ENCODE data around the gene FRMD5. TPM values are rescaled to one million over a fixed set of nuclear protein-coding genes. Genes with fewer than 3 reads are reported as not detected.

Gene FRMD5
- total RNA-seq, 1 experiment from 2014 or later, result 3.9 TPM

- H3K9me3 Mint-ChIP-seq, result no peaks in the 10 kb centered on the region
- Histone ChIP-seq H2AFZ (ENCODE audit: low read length) (no peak overlapping the region), H3K27ac (ENCODE audit: insufficient read length, low read depth, low read length) (no peak overlapping the region), H3K18ac (ENCODE audit: insufficient read length, low read depth, low read length) (no peak overlapping the region), H3K23me2 (ENCODE audit: insufficient read length, low read depth, low read length, poor library complexity, severe bottlenecking) (no peaks in the 10 kb centered on the region), H3K9ac (ENCODE audit: extremely low read depth, insufficient read length, low read length) (no peak overlapping the region), H2AK5ac (ENCODE audit: insufficient read length, low read length) (no peak overlapping the region), H3K9me3 (ENCODE audit: control insufficient read depth, low read depth, low read length) (no peaks in the 10 kb centered on the region), H2BK120ac (ENCODE audit: low read depth, low read length, poor library complexity, severe bottlenecking) (no peak overlapping the region), H2BK20ac (ENCODE audit: low read depth, low read length, poor library complexity, severe bottlenecking) (no peak overlapping the region), H3K23ac (ENCODE audit: insufficient read length, low read depth, low read length) (no peak overlapping the region), H3K79me2 (ENCODE audit: insufficient read depth, low read length) (no peaks in the 10 kb centered on the region), H4K20me1 (ENCODE audit: control insufficient read depth, insufficient read depth, insufficient read length) (no peaks in the 10 kb centered on the region), H3K4me2 (ENCODE audit: insufficient read depth, insufficient read length, low read length) (no peak overlapping the region), H2BK15ac (ENCODE audit: low read depth, low read length) (no peak overlapping the region), H3K27me3 (ENCODE audit: insufficient read depth, low read length) (no peaks in the 10 kb centered on the region), H3T11ph (ENCODE audit: low read length) (no peak overlapping the region), H4K91ac (ENCODE audit: insufficient read length, low read depth, low read length) (no peak overlapping the region), H3K4me1 (ENCODE audit: insufficient read depth, low read length) (no peaks in the 10 kb centered on the region), H2BK5ac (ENCODE audit: insufficient read length, low read length) (no peak overlapping the region), H2BK12ac (ENCODE audit: insufficient read length, low read depth, low read length) (no peak overlapping the region), H3K14ac (ENCODE audit: insufficient read depth, low read length) (no peak overlapping the region), H3K79me1 (ENCODE audit: insufficient read depth, low read depth, low read length, poor library complexity, severe bottlenecking) (no peaks in the 10 kb centered on the region), H4K5ac (ENCODE audit: insufficient read length, low read depth, low read length) (no peak overlapping the region), H3K4ac (ENCODE audit: low read depth, low read length) (no peak overlapping the region), H4K8ac (replicated peaks; ENCODE audit: insufficient read length, low read depth, low read length) (no peak overlapping the region), H3K56ac (ENCODE audit: insufficient read length, low read depth, low read length) (no peak overlapping the region)
- H3K27ac Mint-ChIP-seq, result 0 out of 7 replicates have a peak overlapping the region, but pooled peaks of 1 of the 3 experiments have one; percentile 47
- no peaks in the 10 kb centered on the region for H3K27me3 Mint-ChIP-seq (ENCODE audit: low read depth)
- DNase-seq, result no peak
- TF ChIP-seq, protein P1, sequence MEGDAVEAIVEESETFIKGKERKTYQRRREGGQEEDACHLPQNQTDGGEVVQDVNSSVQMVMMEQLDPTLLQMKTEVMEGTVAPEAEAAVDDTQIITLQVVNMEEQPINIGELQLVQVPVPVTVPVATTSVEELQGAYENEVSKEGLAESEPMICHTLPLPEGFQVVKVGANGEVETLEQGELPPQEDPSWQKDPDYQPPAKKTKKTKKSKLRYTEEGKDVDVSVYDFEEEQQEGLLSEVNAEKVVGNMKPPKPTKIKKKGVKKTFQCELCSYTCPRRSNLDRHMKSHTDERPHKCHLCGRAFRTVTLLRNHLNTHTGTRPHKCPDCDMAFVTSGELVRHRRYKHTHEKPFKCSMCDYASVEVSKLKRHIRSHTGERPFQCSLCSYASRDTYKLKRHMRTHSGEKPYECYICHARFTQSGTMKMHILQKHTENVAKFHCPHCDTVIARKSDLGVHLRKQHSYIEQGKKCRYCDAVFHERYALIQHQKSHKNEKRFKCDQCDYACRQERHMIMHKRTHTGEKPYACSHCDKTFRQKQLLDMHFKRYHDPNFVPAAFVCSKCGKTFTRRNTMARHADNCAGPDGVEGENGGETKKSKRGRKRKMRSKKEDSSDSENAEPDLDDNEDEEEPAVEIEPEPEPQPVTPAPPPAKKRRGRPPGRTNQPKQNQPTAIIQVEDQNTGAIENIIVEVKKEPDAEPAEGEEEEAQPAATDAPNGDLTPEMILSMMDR (conservative IDR thresholded peaks at IDR 0.05), result no peak
- H3K4me1 Mint-ChIP-seq, result 0 out of 4 replicates have a peak, but pooled peaks cover 0 to 3% of the 10 kb centered on the region in 2 experiments
- H3K36me3 Mint-ChIP-seq (ENCODE audit: insufficient read depth in 1 of 3, low read depth in 3 of 3), result no peaks in the 10 kb centered on the region
- no peak overlapping the region for H3K4me3 Mint-ChIP-seq
Observed at GRCh38 chr15:44158111-44158510, 37.0 kb downstream of the FRMD5 start.
